GM10266 (cell line): ENCODE data around the gene DLGAP3.

Experiments
- DNase-seq: peaks from one replicate; pipeline ENCODE4 v3.0.0; 2012; ENCODE audit errors: extremely low spot score
- TF ChIP-seq, protein P1 (sequence below): IDR thresholded peaks from 2 replicates; pipeline ENCODE4 v1.5.1; 2012; ENCODE audit warnings: mild to moderate bottlenecking, low read depth; ENCODE audit not compliant: control insufficient read depth, insufficient read depth; ENCODE audit errors: missing control alignments

DLGAP3 gene

DNA sequence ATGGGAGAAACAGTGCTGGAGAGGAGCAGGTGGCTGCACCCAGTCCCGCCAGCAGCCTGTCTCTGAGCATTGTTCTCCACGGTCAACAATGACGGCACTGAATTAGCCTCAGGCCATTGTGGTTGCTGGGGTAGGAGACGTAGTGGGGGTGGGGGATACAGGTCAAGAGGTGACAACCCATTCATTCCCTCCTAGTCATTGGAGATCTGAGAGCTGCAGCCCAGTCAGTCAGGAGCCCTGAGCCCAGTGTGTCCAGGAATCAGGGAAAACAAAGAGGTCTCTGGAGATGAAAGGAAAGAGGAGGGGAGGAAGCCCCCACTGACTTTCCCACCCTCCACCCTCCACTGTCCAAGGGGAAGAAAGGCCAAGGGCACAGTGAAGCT lies 85.2 kb downstream of the DLGAP3 start:
- DNase-seq, result no peak
- TF ChIP-seq, protein P1, sequence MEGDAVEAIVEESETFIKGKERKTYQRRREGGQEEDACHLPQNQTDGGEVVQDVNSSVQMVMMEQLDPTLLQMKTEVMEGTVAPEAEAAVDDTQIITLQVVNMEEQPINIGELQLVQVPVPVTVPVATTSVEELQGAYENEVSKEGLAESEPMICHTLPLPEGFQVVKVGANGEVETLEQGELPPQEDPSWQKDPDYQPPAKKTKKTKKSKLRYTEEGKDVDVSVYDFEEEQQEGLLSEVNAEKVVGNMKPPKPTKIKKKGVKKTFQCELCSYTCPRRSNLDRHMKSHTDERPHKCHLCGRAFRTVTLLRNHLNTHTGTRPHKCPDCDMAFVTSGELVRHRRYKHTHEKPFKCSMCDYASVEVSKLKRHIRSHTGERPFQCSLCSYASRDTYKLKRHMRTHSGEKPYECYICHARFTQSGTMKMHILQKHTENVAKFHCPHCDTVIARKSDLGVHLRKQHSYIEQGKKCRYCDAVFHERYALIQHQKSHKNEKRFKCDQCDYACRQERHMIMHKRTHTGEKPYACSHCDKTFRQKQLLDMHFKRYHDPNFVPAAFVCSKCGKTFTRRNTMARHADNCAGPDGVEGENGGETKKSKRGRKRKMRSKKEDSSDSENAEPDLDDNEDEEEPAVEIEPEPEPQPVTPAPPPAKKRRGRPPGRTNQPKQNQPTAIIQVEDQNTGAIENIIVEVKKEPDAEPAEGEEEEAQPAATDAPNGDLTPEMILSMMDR, result no peak

DNA sequence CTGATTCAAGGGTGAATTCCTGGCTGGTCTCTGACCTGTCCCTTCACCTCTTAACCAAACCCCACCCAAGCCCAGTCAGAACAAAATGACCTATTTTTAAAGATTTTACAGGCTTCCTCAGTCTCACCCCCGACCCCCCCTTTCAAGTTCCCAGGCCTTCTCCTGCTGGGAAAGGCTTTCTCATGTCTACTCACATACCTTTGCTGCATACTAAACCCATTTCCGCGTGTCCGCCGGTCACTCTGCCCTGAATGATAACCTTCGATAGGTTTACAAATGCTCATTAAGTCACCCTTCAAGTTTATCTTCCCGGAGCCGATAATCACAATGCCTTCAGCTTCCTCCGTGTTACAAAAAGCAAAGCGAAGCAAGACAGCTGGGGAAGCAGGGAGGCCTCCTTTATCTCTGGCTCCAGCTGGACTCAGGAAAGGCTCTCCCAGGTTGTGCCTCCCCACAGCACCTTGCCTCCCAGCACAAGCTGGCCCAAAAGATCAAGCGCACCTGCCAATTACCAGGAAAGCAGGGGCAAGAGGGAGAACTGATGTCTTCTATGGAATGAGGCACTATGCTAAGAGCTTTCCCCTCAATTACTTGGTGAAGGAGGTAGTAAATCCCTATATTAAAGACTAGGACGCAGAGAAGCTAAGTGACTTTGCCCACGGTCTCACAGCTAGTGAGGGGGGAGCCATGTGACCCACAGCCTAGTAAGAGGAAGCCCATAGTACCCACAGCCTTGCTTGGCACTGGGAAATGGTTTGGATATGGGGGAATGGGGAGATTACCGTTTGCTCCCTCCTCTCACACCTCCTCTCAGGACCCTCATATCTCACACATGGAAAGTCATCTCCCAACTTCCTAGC lies 85.8 kb downstream of the DLGAP3 start:
- DNase-seq, result no peak
- TF ChIP-seq, protein P1, result no peak

DNA sequence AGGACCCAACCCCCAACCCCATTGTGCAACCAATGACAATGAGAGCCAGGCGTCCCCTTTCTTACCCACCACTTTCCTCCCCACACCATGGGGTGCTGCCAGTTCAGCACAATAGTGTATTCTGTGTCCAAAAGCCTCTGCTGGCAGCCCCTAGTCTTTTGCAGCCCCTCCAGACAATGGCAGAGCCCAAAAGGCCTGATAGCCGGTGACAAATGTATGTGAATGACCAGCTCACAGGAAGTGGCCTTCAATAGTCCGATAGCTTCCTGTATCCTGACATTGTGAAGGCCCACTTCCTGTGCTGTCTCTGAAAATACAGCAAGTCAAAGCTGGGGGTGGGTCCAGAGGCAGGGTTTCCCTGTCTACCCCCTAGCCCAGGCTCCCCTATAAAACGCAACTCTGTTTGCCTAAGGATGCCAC lies 86.5 kb downstream of the DLGAP3 start:
- DNase-seq, result no peak
- TF ChIP-seq, protein P1, result no peak

DNA sequence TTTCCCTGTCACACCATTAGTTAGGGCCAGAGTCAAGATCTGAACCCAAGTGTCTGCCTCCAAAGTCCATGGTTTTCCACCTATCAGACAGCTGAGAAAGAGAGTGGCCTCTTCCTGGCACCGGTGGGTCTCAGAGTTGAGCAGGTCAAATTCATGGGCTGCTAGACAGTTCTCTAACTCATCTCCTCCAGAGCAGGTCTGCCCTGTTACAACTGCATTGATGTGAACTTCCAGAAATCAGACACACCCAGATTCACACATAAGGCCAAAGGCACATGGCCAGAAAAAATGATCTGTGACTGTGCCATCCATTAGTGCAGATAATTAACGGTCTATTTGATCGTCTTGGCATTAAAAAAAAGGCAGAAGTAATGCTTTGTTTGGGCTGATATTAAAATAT lies 87.4 kb downstream of the DLGAP3 start:
- TF ChIP-seq, protein P1, result no peak
- no peak for DNase-seq

DNA sequence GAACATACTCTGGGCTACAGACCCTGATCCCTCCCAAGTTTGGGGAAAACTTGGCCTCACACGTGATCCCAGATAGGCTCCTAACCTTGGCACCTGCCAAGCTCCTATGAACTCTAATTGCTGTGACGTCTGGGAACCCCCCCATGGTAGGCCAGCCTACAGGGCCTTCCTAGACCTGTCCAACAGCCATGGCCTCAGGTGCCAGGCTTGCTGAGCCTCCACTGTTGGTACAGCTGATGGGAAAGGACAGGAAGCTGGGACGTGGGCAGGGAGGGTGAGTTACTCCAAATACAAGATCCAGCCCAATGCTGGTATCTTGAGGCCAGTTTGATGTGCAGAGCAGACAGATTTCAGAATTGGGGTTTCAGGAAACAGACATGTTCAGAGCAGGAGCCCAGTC lies 89.0 kb downstream of the DLGAP3 start:
- DNase-seq, result no peak
- TF ChIP-seq, protein P1, result no peak

DNA sequence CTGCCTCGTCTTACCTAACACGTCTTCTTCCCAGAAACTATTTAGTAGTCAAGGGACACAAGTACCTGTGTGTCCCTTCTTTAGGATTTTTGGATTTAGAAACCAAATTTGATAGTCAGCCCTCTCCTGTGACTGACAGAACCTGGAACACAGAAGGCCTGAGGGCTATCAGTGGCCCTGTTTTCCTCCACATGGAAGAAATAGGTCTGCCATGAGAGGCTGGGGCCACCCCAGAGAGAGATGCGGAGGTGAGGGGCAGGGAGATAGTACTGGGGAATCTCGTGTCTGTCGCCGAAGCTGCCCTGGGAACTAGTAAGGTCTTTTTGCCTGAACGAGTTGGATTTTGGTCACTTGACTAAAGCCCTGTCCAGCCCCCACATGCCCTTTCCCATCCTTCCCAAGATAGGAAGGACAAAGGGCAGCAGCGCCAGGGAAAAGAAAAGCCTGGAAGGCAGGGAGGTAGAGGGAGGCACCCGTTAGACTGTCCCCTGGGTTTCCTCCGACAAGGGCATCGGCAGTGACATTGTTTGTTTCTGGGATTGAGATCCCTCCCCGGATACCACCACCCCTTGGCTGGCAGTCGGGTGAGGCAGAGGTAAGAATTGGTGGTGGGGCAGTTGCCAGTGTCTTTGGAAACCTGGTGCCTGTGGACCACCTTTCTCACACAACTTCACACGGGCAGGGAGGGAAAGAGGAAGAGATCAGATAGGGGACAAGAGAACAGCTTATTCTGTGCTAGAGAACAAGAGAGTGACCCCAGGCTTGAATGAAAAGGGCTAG lies 89.7 kb downstream of the DLGAP3 start:
- TF ChIP-seq, protein P1, result no peak
- DNase-seq, result no peak

DNA sequence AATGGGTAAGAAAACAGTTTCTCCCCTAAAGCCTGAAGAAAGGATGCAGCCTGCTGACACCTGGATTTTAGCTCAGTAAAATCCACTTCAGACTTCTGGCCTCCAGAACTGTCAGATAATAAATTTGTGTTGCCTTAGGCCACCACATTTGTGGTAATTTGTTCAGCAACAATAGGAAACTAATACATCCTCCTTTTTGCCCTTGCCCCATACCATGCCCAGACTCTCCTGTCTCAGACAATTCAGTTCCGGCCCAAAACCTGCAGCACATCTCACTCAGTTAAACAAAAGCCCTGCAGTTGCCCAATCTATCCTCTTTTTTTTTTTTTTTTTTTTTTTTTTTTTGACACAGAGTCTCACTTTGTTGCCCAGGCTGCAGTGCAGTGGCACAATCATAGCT lies 95.7 kb downstream of the DLGAP3 start:
- TF ChIP-seq, protein P1, result no peak
- DNase-seq, result no peak
